HG03457 (cell line): ENCODE results near the gene SFXN3.

Source experiments
- ATAC-seq: cut with Tn5 transposase; IDR thresholded peaks from one replicate; pipeline ENCODE4 v1.9.1; 2021; ENCODE audit warnings: moderate number of reproducible peaks; ENCODE audit not compliant: unreplicated experiment

Gene SFXN3

GRCh38 chr10:101014966-101015581 lies 16.0 kb upstream of the SFXN3 start:
- ATAC-seq: no peak

DNA sequence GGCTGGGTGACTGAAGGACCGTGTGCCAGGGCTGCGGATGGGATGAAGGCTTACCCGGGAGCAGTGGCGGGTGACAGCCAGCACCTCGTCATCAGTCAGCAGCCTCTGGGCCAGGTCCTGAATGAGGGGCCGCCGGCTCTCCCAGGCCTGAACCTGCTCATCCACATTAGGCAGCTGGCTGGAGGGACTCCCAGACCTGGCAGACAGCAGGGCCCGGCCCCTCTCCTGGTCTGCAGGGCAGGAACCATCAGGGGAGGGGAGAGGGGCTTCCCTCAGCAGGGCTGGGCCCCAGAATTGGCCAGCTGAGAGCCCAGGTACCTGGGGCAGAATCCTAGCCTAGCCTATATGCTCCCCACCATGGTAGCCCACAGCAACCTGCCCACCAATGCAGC lies 15.5 kb upstream of the SFXN3 start:
- no peak for ATAC-seq

- no peak for ATAC-seq
Measured at GRCh38 chr10:101016814-101017213, 14.2 kb upstream of the SFXN3 start.

DNA sequence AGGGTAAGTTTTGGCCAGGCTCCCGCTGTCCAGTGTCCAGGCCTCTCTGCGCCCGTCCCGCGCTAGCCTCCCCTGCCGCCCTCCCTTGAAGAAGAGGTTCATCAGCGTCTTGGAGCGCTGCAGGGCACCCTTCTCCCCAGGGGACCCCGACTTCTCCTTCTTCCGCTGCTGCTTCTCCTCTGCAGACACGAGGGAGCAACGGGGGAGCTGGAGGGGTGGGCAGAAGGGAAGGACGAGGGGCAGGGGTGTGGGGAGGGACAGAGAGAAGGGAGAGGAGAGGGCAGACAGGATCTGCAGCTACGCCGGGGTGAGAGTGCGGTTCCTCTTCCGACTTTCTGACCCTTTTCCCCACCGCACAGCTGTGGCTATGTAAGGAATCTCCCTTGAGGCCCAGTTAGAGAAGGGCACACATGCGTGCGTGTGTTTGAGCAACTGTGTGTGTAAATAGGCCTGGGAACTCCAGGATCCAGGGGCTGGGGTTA lies 12.9 kb upstream of the SFXN3 start:
- ATAC-seq: no peak

GRCh38 chr10:101018600-101019439 lies 12.2 kb upstream of the SFXN3 start:
- no peak for ATAC-seq

DNA sequence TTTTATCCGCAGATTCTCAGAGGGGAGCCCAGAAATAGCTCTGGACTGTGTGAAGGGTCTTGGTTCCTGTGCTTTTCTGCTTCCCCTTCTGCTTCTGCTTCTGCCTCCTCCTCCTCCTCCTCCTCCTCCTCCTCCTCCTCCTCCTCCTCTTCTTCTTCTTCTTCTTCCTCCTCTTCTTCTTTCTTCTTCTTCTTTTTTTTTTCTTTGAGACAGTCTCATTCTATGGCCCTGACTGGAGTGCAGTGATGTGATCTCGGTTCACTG lies 11.7 kb upstream of the SFXN3 start:
- no peak for ATAC-seq

- no peak for ATAC-seq
Measured at GRCh38 chr10:101020427-101021075, 10.5 kb upstream of the SFXN3 start.

DNA sequence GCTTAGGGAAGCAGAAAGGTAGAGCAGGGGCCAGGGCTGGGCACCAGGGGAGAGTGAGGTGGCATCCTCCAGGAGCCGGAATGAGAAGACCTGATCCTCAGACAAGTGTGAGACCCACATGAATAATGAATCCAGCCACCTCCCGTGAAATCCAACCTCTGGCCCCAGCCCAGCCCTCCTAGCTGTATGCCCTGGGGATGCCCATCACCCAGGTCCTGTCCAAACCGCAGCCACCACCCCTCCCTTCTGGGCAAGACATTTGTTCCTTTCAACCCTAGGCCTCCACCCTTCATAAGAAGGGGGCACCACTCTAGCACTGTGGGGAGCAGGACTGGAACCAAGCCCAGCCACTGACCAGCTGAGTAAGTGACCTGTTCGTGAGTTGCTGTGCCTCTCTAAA lies 9.8 kb upstream of the SFXN3 start:
- ATAC-seq: no peak

DNA sequence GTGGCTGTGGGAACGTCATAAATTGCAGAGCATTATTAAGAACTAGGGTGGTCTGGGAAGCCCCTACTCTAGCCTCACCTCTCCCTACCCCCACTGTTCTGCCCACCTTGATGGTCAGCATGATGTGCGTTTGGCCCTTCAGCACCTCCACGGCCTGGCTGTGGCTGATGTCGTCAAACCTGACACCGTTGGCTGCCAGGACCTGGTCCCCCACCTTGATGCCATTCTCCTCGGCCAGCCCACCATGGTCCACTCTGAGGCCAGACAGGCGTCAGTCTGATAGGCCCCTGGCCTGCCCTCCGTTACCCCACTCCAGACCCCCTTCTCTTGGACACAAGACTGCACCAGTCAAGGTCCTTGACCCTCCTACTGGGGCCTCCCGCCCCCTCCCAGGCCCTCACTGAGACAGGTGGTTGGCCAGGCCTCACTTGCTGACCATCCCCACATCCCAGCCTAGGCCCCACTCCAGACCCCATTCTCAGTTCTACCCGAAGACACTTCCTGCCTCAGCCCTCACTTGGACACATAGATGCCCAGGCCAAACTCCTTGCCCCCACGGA lies 9.3 kb upstream of the SFXN3 start:
- ATAC-seq: no peak

DNA sequence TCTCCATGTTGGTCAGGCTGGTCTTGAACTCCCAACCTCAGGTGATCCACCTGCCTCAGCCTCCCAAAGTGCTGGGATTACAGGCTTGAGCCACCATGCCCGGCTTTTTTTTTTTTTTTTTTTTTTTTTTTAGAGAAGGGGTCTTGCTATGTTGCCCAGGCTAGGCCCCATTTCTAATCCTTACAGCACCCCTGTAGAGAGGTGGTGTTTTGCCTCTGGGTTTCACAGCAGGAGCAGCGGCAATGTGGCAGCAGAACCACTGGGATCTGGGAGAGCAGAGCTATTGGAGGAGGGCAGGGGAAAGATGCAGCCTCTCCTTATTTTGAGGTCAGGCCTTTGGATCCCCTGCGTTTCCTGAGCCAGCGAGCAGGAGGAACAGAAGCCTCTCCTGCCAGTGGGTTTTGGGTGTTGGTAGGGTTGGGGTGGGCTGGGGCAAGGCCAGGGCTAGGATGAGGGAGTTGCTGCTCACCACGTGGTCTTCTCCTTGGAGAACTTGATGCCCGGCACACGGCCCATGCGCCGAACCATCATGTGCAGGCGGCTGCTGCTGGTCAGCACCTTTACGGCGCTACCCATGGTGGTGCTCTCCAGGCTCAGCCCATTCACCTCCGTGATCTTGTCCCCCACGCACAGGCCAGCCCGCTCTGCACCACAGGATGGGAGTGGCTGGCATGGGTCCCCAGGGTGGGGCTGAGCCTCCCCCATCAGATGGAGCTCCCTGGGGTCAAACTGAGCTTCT lies 7.9 kb upstream of the SFXN3 start:
- ATAC-seq: no peak

DNA sequence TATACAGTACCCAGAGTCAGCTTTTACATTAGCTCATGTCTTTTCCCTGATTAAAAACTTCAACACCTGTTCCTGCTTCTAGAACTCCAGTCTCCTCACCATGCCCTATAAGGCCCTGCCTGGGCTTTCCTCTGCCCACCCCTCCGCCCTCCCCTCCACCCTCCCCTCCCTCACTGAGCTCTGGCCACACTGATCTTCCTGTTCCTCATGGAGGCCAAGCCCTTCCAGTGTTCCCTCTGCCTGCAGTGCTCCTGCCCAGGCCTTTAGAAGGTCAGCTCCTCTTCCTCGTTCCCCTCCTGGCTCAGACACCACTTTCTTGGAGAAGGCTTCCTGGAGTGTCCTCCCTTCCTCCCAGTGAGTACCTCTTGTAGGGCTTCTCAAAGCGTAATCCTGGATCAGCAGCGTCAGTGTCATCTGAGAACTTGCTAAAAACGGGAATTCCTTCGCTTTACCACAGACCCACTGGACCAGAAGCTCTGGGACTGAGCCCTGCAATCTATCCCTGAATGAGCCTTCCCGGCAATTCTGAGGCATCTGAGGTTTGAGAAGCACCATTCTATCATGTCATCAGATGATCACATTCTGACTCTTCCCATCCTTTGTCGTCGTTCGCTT lies 3.8 kb upstream of the SFXN3 start:
- no peak for ATAC-seq

- ATAC-seq: no peak
Measured at GRCh38 chr10:101028446-101029337, 2.3 kb upstream of the SFXN3 start.

DNA sequence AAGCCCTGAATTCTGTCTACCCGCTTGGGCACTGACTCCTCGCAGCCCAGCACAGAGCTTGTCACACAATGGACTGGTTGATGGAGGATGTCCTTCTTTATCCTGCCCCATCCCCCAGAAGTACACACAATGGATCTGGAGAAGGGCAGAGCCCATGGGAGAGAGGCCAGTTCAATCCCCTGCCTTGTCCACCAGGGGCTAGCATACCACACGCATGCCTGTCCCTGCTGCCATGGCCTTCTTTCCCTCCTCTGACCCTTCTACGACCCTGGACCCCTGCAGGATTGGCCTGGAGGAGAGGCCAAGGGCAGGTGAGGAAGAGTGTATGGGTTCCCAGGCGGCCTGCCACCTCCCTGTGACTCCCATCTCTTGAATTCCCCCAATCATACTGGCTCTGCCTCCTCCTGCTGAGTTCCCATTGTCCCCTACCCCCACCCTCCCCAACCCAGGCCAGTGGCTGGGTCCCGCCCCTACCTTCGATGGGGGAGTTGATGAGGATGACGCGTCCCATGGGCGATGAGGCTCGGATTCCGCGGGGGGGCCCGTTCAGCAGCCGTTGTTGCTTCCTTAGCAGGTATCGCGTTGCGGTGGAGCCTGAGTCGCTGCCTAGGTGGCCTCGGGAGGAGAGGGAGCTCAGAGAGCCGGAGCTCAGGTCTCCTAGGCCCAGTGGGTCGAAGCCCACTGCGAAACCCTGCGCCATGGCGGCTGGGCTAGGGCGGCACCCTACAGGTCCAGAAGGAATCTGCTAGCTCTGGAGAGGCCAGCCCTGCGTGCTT lies 1.3 kb upstream of the SFXN3 start:
- no peak for ATAC-seq

- ATAC-seq: no peak
Measured at GRCh38 chr10:101030496-101031127, 422 bp upstream of the SFXN3 start.

DNA sequence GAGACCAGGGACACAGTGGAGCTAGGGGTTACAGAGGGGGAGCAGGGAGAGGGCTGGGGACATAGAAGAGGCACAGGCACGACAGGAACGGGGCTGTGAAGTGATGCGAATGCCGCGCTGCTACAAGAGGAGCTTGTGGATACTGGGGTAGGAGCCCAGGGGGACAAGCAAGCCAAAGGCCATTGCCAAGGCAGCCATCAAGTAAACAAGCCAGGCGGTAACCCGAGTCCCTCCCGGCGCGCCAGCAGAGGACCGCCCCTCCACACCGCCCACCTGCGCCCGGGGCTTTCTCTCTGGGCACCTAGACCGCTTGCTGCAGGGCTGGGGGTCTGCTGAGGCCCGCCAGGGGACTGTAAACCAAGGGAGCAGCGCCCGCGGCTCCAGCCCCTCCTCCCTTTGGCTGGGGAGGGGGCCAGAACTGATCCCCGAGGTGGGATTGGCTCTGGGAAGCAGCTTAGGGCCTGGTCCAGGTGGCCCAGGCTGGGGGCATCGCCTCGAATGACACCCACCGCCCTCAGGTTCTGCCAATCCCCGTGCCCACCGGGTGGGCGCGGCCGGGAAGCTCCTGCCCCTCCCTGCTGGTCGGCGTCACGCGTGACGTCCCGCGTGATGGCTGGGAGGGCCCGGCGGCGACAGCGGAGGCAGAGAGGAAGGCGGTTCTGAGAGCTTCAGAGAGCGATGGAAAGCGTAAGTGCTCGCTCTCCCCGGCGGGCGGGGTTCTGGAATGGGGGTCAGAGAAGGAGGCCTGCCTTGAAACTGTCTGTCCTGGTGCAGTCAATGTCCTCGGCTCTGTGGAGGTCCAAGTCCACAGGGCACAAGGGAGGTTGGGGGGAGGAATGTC lies 982 bp downstream of the SFXN3 start:
- no peak for ATAC-seq

DNA sequence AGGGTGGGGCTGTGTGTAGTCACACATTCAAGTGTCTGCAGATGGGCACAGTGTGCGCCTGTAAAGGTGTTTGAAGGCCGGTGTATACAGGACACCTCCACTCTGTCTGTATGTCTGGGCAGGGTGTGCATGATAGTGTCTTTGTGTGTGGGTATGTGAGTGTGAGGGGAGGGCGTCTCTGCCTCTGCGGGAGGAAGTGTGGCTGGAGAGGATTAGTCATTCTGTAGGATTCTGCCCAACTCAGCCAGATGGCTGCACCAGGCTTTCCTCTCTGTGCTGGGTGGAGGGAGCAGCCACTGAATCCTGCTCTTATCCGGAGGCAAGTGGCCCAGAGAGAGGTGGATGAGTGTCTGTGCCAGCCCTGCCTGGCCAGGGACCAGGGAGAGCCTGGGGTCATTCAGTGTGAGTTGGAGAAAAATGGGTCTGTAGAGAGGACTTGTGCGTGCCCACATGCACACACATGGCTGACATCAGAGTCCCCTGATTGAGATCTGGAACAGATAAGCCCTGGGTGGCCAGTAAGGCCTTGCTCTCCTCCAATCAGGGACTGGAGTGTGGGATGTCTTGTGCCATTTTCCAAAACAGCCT lies 1.7 kb downstream of the SFXN3 start:
- no peak for ATAC-seq

DNA sequence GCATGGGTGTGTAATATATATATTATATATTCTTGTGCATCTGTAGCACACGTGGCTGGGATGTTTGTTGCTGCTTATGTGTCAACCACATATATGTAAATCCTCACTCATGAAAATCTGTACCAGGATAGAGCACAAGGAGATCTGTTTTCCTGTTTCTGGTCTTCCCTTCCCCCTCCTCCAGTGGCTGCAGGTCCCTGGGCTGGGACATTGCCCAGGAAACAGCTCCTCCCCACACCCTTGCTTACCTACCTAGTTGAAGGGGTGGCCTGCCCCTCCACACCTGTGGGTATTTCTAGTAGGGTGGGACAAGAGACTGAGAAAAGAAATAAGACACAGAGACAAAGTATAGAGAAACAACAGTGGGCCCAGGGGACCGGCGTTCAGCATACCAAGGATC lies 2.2 kb downstream of the SFXN3 start:
- no peak for ATAC-seq
